Endothelial cell of umbilical vein (primary cell): ENCODE measurements around the gene ADCY2. TPM values are rescaled to one million over a fixed set of nuclear protein-coding genes. Genes with fewer than 3 reads are reported as not detected.

ENCODE experiments used
- BruUV-seq: library from RNA; stranded (reverse); fragments of 400-500 nt; replicated peaks from 2 replicates; lab custom pipeline; 2021; lab: Mats Ljungman, UMichigan
- CTCF ChIA-PET: fragments of 300-600, 350-600 bp; sonication (Branson Sonifier 250); formaldehyde crosslinking; loops from one replicate; lab custom pipeline; 2021; ENCODE audit warnings: antibody characterized with exemption, inconsistent platforms; lab: Charles Lee
- POLR2A ChIA-PET: fragments of 300-600, 350-600 bp; sonication (Branson Sonifier 250); formaldehyde crosslinking; loops from one replicate; lab custom pipeline; 2021; ENCODE audit warnings: antibody characterized with exemption, inconsistent platforms; lab: Charles Lee
- DNase-seq: peaks from one replicate; pipeline ENCODE4 v3.0.0-alpha.2; 2011; ENCODE audit warnings: low read depth, low spot score
- FAIRE-seq: peaks from 2 replicates; lab custom pipeline; 2011; peaks lifted over from hg19 to GRCh38; lab: Jason Lieb, UNC
- H2AFZ ChIP-seq: 2 replicates; pipeline ENCODE4 v1.6.0; 2012; ENCODE audit warnings: low read depth, low read length, control low read depth, inconsistent platforms
- H3K27ac ChIP-seq: 2 replicates; pipeline ENCODE4 v1.5.1; 2011; ENCODE audit warnings: low read depth, mild to moderate bottlenecking, control low read depth, low read length, moderate library complexity; ENCODE audit not compliant: insufficient read depth
- H3K27me3 ChIP-seq, 2 experiments: 2 replicates each; pipeline versions ENCODE4 v1.6.0 to v1.6.1; 2011; ENCODE audit warnings: low read length in 2 of 2, mixed read lengths in 1 of 2; ENCODE audit not compliant: control insufficient read depth in 2 of 2, insufficient read depth in 2 of 2
- H3K36me3 ChIP-seq, 2 experiments: 2 replicates in 1 of 2; 3 replicates in 1 of 2; pipeline ENCODE4 v1.5.1; 2011; ENCODE audit warnings: low read length in 2 of 2, mild to moderate bottlenecking in 1 of 2, moderate library complexity in 1 of 2; ENCODE audit not compliant: control insufficient read depth in 2 of 2, insufficient read depth in 2 of 2; ENCODE audit errors: extremely low read depth in 1 of 2
- H3K4me1 ChIP-seq: 3 replicates; pipeline ENCODE4 v1.5.1; 2011; ENCODE audit warnings: mild to moderate bottlenecking, low read length; ENCODE audit not compliant: control insufficient read depth, insufficient read depth; ENCODE audit errors: extremely low read depth
- H3K4me2 ChIP-seq: 2 replicates; pipeline ENCODE4 v1.6.1; 2011; ENCODE audit warnings: low read length, control low read depth, mixed read lengths; ENCODE audit not compliant: insufficient read depth
- H3K4me3 ChIP-seq, 3 experiments: fragments of 200-600 bp in 1 of 3; sonication (generic), shearing (Covaris generic) in 1 of 3; replicated peaks in 1 of 3; 2 replicates each; pipeline ENCODE4 v1.5.1; 2011 to 2016; ENCODE audit warnings: control low read depth in 3 of 3, low read length in 3 of 3, mild to moderate bottlenecking in 2 of 3, inconsistent platforms in 1 of 3, low read depth in 1 of 3, moderate library complexity in 1 of 3; ENCODE audit not compliant: insufficient read depth in 1 of 3
- H3K79me2 ChIP-seq: 2 replicates; pipeline ENCODE4 v1.6.0; 2012; ENCODE audit warnings: low read length, inconsistent platforms; ENCODE audit not compliant: control insufficient read depth, insufficient read depth
- H3K9ac ChIP-seq: replicated peaks from 2 replicates; pipeline ENCODE3; 2011; ENCODE audit warnings: low read length, control low read depth; ENCODE audit not compliant: insufficient read depth; ENCODE audit errors: extremely low read depth
- H3K9me1 ChIP-seq: replicated peaks from 3 replicates; pipeline ENCODE4 v1.6.0; 2011; ENCODE audit warnings: mild to moderate bottlenecking, low read length; ENCODE audit not compliant: control insufficient read depth, insufficient read depth; ENCODE audit errors: extremely low read depth
- H3K9me3 ChIP-seq: replicated peaks from 2 replicates; pipeline ENCODE4 v1.5.1; 2012; ENCODE audit warnings: low read length, inconsistent platforms; ENCODE audit not compliant: control insufficient read depth, insufficient read depth
- H4K20me1 ChIP-seq: replicated peaks from 2 replicates; pipeline ENCODE3; 2011; ENCODE audit warnings: mild to moderate bottlenecking, low read length; ENCODE audit not compliant: control insufficient read depth, insufficient read depth; ENCODE audit errors: extremely low read depth
- EZH2 ChIP-seq: IDR thresholded peaks from 2 replicates; pipeline ENCODE4 v1.6.1; 2012; ENCODE audit warnings: borderline replicate concordance, low read depth, mild to moderate bottlenecking, moderate library complexity, low read length, inconsistent platforms; ENCODE audit not compliant: severe bottlenecking
- FOS ChIP-seq: IDR thresholded peaks from 2 replicates; pipeline ENCODE4 v1.6.1; 2011; ENCODE audit warnings: mild to moderate bottlenecking, low read length, moderate library complexity, borderline replicate concordance; ENCODE audit not compliant: insufficient read depth
- GATA2 ChIP-seq: IDR thresholded peaks from 2 replicates; pipeline ENCODE4 v1.7.0; 2011; ENCODE audit warnings: low read depth, mild to moderate bottlenecking, moderate library complexity, mixed read lengths, low read length; ENCODE audit not compliant: insufficient read length, insufficient read depth
- JUN ChIP-seq: IDR thresholded peaks from 2 replicates; pipeline ENCODE4 v1.6.1; 2011; ENCODE audit warnings: borderline replicate concordance, low read depth; ENCODE audit not compliant: insufficient read length, insufficient read depth
- MYC ChIP-seq: IDR thresholded peaks from one replicate; pipeline ENCODE4 v1.6.1; 2011; ENCODE audit warnings: mild to moderate bottlenecking, low read depth, low read length
- POLR2A ChIP-seq: IDR thresholded peaks from 2 replicates; pipeline ENCODE4 v1.6.1; 2012; ENCODE audit warnings: low read depth, mild to moderate bottlenecking, control low read depth, low read length
- POLR2AphosphoS5 ChIP-seq: IDR thresholded peaks from 2 replicates; pipeline ENCODE4 v1.6.1; 2012; ENCODE audit warnings: low read depth, mild to moderate bottlenecking, control low read depth, low read length, moderate library complexity; ENCODE audit not compliant: insufficient read depth
- dilution Hi-C: fragments of 300-500 bp; cut with MboI; formaldehyde crosslinking; loops from one replicate; pipeline ENCODE4 v1.15.0; 2019; ENCODE audit warnings: low sequenced_read_pairs; ENCODE audit not compliant: extremely low pct_ligation_motif_present
- intact Hi-C: fragments of 100-400 bp; cut with micrococcal nuclease; formaldehyde crosslinking; loops from one replicate; pipeline ENCODE4 v1.10.0; 2022
- polyA plus RNA-seq, 4 experiments: library from polyadenylated mRNA; depleted of rRNA in 3 of 4; stranded (reverse) in 3 of 4; unstranded in 1 of 4; fragments of >200 nt; gene quantifications; 2 replicates each; pipeline versions ENCODE4 v1.2.1 to v1.2.3, GENCODE V29; 2011 to 2012; ENCODE audit warnings: missing spikeins in 1 of 4
- total RNA-seq: library from RNA; stranded (reverse); gene quantifications from 2 replicates; pipeline ENCODE4 v1.2.3, GENCODE V29; 2021
- TF ChIP-seq, protein P1 (sequence below): IDR thresholded peaks from 2 replicates; pipeline ENCODE4 v1.6.1; 2011; ENCODE audit not compliant: insufficient read depth, insufficient read length
- TF ChIP-seq, protein P2 (sequence below), 2 donors: IDR thresholded peaks; 1 replicate in 1 of 2; 2 replicates in 1 of 2; pipeline ENCODE4 v1.5.1; 2011; ENCODE audit warnings: low read length in 2 of 2, mild to moderate bottlenecking in 2 of 2, moderate library complexity in 2 of 2, control low read depth in 1 of 2, inconsistent platforms in 1 of 2, low read depth in 1 of 2; ENCODE audit not compliant: insufficient read depth in 1 of 2; ENCODE audit errors: extremely low read depth in 1 of 2

The ADCY2 gene
- total and polyA plus RNA-seq, 2 donors (not counting 3 experiments of a cell fraction or from before 2014, with no cell fraction given), result under 0.01 TPM; not detected in 1

DNA sequence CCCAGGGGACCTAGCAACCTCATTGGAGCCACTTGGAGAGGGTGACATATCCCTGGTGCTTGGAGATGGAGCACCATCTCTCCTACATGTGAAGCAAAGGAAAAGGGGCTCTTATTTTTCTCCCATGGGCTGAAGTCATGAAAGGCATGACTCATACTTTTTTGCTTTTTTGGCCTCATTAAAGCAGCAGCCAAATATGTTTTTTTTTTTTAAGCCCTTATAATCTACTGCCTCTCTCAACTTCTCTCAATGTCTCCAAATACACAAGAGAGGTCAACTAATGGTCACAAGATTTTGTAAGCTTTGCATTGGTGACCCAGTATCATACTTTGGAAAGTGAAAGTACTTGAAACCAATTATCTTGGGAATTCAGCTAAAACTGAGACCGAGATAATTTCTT is 456.6 kb downstream of the ADCY2 start:
- intact Hi-C loops (loop anchor here (10.0 kb wide), 1 partner anchor 1088 kb away; no protein-coding TSS in a partner anchor), dilution Hi-C loops (no loop called here)
- Histone ChIP-seq H2AFZ (no peak overlapping the region), H3K27ac (no peak overlapping the region), H3K27me3 (peaks cover 19 to 22% of the 10 kb centered on the region in 2 experiments), H3K79me2 (no peaks in the 10 kb centered on the region), H3K4me2 (no peak overlapping the region), H3K36me3 (no peaks in the 10 kb centered on the region), H3K9me3 (no peaks in the 10 kb centered on the region), H3K9me1 (no peaks in the 10 kb centered on the region), H4K20me1 (no peaks in the 10 kb centered on the region), H3K4me3 (no peak overlapping the region), H3K9ac (no peak overlapping the region), H3K4me1 (no peaks in the 10 kb centered on the region)
- no peak for TF ChIP-seq EZH2
- TF ChIP-seq, protein P1, sequence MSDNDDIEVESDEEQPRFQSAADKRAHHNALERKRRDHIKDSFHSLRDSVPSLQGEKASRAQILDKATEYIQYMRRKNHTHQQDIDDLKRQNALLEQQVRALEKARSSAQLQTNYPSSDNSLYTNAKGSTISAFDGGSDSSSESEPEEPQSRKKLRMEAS, result no peak
- no peak for TF ChIP-seq FOS
- FAIRE-seq (no peak), DNase-seq (no peak)
- ChIA-PET CTCF (no interaction called here), POLR2A (no interaction called here)
- BruUV-seq, result no TSS peak

GRCh38 chr5:7852988-7853387 is 457.1 kb downstream of the ADCY2 start:
- Histone ChIP-seq H3K9me1 (no peaks in the 10 kb centered on the region), H3K79me2 (no peaks in the 10 kb centered on the region), H4K20me1 (no peaks in the 10 kb centered on the region), H3K4me1 (no peaks in the 10 kb centered on the region), H3K9me3 (no peaks in the 10 kb centered on the region), H3K27ac (no peak overlapping the region), H3K9ac (no peak overlapping the region), H3K27me3 (peaks cover 17 to 22% of the 10 kb centered on the region in 2 experiments), H3K36me3 (no peaks in the 10 kb centered on the region), H3K4me3 (no peak overlapping the region), H3K4me2 (no peak overlapping the region), H2AFZ (no peak overlapping the region)
- POLR2A ChIA-PET, result no interaction called here
- DNase-seq (no peak), FAIRE-seq (no peak)
- intact Hi-C loops (loop anchor here (10.0 kb wide), 1 partner anchor 1088 kb away; no protein-coding TSS in a partner anchor), dilution Hi-C loops (no loop called here)
- CTCF ChIA-PET, result no interaction called here
- no TSS peak for BruUV-seq
- no peak for TF ChIP-seq MYC
- no peak for TF ChIP-seq GATA2
- TF ChIP-seq JUN, result no peak
- TF ChIP-seq POLR2A, result no peak
- no peak for TF ChIP-seq POLR2AphosphoS5
- no peak for TF ChIP-seq FOS
- TF ChIP-seq, protein P1, result no peak
- TF ChIP-seq, protein P2, sequence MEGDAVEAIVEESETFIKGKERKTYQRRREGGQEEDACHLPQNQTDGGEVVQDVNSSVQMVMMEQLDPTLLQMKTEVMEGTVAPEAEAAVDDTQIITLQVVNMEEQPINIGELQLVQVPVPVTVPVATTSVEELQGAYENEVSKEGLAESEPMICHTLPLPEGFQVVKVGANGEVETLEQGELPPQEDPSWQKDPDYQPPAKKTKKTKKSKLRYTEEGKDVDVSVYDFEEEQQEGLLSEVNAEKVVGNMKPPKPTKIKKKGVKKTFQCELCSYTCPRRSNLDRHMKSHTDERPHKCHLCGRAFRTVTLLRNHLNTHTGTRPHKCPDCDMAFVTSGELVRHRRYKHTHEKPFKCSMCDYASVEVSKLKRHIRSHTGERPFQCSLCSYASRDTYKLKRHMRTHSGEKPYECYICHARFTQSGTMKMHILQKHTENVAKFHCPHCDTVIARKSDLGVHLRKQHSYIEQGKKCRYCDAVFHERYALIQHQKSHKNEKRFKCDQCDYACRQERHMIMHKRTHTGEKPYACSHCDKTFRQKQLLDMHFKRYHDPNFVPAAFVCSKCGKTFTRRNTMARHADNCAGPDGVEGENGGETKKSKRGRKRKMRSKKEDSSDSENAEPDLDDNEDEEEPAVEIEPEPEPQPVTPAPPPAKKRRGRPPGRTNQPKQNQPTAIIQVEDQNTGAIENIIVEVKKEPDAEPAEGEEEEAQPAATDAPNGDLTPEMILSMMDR (IDR thresholded peaks at IDR 0.05; ENCODE audit: extremely low read depth in 1 of 2, insufficient read depth in 1 of 2, low read depth in 1 of 2, low read length in 2 of 2), result no peak
- no peak for TF ChIP-seq EZH2
